DMS79 treated with DMSO at 0.1 percent for 48 hours (cell line): ENCODE results near the gene PPP2R5E.

Source experiments
- DNase-seq: peaks from one replicate; lab custom pipeline; 2025; lab: John Stamatoyannopoulos, UW

PPP2R5E gene

DNA sequence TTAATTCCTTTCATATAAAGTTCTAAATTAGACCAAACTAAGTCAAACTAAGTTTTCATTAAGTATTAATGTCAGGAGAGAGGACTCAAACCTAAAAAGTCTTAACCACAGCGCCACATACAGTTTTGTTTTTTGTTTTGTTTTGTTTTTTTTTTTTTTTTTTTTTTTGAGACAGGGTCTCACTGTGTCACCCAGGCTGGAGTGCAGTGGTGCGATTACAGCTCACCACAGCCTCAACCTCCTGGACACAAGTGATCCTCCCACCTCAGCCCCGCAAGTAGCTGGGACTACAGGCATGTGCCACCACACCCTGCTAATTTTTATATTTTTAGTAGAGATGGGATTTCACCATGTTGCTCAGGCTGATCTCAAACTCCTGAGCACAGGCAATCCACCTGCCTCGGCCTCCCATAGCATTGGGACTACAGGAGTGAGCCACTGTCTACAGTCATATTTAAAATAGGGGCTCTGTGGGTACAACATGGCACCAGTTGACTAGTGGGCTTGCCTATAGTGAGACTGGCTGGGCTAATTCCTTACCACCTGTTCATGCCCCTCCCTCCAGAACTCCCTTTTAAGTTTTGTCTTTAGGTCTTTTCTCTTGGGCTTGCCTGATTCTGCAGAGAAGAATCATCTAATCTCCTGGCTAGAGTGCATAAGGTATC is 110.2 kb downstream of the PPP2R5E start:
- DNase-seq = no peak

GRCh38 chr14:63432228-63432627 is 110.9 kb downstream of the PPP2R5E start:
- DNase-seq = peak; percentile 72

DNA sequence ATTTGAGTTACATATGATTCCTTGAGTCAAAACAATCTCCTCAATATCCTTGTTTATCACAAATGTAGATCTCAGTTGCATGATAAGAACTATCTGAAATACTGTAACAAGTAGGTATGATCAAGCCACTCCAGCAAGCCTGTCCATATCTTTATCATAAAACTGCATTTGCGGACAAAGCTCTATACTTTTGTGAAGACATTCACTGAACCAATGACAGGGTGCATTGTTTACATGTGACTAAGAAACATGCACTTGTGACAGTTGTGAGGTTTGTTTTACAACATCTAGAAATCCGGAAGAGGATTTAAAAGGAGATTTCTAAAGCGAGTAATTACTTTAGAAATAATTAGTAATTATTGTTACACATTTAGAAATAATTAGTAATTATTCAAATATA is 111.7 kb downstream of the PPP2R5E start:
- no peak for DNase-seq

DNA sequence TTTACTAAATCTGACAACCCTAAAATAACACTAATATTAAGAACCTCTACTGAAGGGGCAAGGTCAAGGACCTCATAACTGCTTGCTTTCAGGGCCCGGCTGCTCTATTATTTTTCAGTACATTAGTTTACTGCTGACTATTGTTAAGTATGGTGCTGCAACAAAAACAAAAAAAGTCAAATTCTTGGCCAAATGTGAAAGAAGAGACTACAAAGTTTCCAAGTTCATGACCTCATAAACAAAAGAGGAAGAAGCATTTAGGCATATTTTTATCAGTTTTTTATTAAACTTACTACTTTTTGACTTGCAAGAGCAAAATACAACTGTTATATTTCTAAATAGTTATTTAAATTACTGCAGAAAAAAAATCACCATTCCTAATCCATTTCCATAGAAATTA is 114.7 kb downstream of the PPP2R5E start:
- no peak for DNase-seq

DNA sequence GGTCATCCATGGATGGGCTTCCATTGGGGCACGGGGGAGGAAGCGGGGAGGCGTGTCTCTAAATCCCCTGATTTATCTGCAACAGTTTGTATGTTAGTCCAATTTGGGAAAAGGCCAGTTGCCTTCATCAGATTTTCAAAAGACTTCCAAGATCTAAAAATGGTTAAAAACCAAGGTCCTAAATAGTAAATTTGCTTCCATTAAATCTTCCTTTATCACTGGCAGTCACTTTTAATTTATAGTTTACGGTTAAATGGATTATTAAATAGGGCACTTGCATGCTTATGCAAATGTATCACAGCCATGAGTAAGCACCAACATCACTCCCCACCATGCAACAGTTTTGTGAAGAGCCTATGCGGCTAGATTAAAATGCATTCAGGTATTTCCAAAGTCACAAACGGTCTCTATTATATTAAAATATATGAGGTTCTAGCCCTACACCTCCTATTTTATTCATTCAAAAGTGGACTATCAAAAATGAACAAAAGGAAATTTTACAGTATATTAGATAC is 116.3 kb downstream of the PPP2R5E start:
- DNase-seq = no peak

GRCh38 chr14:63423889-63424288 is 119.3 kb downstream of the PPP2R5E start:
- DNase-seq = no peak

GRCh38 chr14:63423381-63423780 is 119.8 kb downstream of the PPP2R5E start:
- DNase-seq = no peak

DNA sequence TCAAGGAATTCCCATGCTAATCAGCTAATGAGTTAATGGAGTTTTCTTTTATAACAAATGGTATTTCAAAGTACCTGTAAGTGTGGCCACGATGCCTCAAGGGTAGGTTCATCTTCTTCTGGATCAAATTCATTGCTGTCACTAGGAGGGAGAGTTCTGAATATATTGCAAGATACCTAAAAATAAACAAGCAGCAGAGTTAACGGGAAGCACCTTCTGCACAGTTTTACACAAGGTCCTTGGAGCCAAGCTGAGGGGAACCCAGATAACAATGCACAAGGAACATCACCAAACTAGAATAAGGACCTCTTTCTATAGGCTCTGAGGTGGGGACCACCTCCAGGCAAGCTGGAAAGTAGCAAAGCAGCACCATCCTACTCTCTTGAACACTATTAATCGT is 121.3 kb downstream of the PPP2R5E start:
- no peak for DNase-seq

DNA sequence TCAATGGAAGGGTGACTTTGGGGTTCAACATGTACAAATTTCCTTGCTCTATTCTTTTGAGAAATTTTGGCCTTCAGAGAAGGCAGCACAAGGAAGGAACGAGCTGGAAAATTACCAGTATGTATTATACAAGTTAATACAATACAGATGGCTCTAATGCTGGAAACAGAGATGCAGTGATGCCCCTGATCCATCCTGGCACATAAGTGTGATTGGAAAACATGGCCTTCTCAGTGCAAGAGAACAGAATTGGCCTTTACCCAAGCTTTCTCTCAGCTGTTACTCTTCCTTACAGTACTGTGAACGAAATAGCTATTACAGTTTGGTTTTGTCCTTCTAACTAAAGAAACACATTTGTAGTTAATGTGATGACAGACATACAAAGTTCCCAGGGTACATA is 122.0 kb downstream of the PPP2R5E start:
- no peak for DNase-seq

DNA sequence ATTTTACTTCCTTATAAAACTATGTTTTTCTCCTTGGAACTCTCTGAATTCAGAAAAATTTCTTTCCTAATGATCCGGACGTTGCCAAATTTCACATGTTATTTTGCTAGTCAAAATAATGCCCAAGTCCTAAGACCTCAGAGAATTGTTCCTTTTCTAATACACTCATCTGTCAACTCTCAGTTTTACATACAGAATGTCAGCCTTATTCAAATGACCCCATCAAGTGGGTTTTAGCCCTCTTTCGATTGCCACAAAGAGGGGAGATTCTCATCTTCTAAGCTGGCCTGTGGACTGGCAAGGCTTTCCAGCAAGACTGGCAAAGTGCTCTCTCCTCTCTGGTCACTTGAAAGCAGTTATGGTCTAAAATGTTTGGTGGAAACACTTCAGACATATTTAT is 125.2 kb downstream of the PPP2R5E start:
- peak; percentile 29 for DNase-seq

DNA sequence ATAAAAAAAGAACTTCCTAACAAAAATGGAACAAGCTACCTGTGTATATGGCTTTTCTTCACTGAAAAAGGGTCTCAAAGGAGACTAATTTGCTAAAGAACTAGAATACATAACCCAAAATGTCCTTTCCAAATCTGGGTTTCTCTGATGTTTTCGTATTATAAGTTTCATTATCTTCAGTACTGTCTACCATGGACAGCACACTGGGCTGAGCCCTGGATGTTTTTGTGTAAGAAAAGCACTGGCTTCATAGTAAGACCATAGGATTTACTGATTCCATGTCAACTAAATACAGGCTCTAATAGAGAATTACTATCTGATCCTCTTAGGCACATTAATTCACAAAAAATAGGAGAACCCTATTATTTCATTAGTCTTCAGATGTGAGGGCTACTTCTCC is 130.2 kb downstream of the PPP2R5E start:
- DNase-seq = no peak

GRCh38 chr14:63406333-63406732 is 136.8 kb downstream of the PPP2R5E start:
- DNase-seq = no peak

DNA sequence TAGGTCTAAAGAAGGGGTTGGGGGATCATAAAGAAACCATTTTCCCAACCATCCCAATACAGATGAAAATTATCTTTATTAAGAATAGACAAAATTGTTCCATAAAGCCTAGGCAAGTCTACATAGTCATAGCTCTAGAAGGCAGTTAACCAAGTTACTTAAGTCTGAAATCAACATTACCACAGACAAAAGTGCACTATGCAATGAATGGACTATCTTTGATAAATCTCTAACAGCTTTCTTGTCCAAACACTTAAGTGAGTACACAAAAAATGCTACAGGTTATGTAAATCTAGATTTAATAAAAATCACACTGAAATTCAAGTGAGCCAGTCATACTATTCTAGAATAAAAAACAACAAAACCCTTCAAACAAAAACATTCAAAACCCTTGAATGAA is 137.5 kb downstream of the PPP2R5E start:
- no peak for DNase-seq

- DNase-seq = no peak
Measured at GRCh38 chr14:63404906-63405305, 138.3 kb downstream of the PPP2R5E start.

- DNase-seq = no peak
Measured at GRCh38 chr14:63401646-63402045, 141.5 kb downstream of the PPP2R5E start.

GRCh38 chr14:63398952-63399351 is 144.2 kb downstream of the PPP2R5E start:
- DNase-seq = no peak

DNA sequence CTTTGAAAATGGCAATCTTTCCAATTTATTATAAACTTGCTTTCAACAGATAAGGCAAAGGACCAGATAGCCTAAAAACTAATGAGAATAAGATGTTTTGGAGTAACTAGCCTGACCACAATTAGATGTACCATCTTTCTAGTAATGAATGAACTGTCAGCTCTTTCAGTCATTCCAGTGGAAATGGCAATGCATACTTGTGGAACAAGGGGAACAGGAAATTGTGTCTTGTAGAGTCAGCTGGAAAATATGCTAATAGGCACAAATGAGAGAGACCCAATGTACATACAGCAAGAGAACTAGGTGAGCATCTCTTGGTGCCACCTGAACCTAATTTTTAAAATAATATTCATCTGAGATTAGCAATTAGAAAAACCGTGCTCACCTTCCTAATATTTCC is 148.3 kb downstream of the PPP2R5E start:
- DNase-seq = no peak

DNA sequence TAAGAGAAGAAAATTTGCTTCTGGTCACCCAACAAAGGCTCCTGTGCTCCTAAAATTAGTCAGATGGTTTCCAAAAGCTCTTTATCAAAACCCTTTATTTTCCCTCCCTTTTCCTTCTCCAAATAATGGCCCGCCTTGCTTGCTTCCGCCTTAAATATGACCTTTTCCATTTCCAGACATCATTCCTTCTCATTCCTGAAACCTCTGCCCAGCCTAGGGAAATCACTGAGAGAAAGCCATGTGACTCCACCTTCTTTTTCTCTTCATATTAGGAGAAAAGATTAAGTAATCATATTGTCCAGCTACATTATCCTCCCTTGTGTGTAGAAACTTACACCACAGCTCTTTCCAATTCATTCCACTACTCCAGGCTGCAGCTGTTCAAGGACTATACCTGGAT is 148.7 kb downstream of the PPP2R5E start:
- DNase-seq = no peak

- DNase-seq = no peak
Measured at GRCh38 chr14:63393012-63393411, 150.2 kb downstream of the PPP2R5E start.

GRCh38 chr14:63392236-63392635 is 150.9 kb downstream of the PPP2R5E start:
- no peak for DNase-seq

DNA sequence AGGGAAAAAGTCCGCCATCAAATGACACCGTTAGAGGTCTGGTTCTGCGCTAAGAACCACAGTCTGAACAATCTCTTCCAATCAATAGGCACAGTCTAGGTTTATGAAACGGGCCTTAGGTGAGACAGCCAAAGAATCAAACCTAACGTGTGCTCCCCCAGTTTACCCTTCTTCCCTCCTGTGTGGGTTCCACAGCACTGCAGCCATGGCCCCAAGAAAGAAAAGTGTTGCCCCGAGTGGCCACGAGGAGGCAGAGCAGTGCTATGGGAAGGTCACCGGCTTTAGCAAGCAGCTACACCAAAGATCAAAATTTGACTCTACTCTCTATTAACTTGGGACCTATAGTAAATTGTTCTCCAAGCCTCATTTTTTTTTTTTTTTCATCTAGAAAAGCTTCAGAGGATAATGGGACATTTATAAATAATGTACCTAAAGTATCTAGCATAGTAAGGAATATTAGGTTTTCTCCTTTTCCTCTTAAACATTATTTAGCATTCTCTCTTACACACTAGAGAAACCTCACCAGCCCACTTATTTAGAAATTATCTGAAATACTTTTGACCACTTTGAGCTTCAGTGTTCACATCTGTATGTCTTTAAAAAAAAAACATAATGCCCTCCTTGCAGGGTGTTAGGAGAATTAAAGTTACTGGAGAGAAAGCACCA is 154.3 kb downstream of the PPP2R5E start:
- DNase-seq = no peak

DNA sequence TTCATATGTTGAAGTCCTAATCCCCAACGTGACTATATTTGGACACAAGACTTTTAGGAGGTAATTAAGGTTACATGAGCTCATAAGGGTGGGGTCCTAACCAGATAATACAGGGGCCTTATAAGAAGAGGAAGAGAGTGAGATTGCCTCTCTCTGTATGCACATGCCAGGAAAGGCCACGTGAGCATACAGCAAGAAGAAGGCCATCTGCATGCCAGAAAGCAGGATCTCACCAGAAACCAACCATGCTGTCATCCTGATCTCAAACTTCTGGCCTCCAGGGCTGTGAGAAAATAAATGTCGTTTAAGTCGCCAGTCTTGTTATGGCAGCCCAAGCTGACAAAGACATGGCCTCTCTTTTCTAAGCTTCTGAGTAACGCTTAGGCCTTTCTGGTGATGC is 155.5 kb downstream of the PPP2R5E start:
- DNase-seq = no peak

DNA sequence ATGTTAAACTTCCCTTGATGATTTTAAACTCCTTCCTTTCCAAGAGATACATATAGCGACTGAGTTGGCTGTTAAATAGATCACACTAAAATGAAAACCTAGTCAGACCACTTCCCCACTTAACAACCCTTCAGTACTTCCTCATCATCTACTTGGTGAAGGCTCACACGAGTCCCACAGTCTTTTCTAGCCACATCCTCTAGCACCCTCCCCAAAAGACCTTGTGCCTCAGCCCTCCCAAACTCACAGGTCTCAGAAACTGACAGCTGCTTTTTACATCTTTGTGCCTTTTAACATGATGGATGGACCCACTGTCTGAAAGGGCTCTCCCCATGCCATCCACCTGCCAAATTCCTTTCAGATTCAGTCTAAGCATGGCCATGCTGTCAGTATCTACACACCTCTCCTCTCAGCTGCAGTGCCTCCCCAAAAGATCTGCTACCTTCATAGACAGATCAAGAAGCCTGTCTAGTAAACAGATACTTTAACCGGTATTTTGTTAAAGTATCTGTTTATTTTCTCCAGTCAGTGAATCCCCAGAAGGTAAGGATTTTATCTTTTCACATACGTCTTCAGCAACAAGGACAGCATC is 159.3 kb downstream of the PPP2R5E start:
- DNase-seq = no peak
